ENCODE results near the gene E2F6.
"Not testable (repeated sequence)": the region's sequence is repeated elsewhere in the genome, so short reads cannot be mapped to it uniquely, and the experiment has no call there.

E2F6 gene

DNA sequence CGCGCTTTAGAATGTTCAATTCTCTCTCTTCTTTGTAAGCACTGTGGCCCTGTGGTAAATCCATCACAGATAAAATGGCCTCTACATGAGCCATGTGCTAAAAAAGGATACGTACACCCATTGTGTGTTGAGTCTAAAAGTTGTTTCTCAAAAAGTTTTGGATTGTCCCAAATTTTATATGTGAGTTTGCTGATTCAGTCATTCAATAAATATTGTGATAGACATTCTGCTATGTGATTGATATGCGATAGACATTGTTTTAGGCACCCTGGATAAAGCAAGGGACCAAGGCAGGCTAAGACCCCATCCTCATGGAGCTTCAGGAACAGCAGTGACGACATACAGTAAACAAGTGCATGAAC is 53.5 kb downstream of the E2F6 start:
- DNase-seq (ENCODE audit: low spot score): no peak

DNA sequence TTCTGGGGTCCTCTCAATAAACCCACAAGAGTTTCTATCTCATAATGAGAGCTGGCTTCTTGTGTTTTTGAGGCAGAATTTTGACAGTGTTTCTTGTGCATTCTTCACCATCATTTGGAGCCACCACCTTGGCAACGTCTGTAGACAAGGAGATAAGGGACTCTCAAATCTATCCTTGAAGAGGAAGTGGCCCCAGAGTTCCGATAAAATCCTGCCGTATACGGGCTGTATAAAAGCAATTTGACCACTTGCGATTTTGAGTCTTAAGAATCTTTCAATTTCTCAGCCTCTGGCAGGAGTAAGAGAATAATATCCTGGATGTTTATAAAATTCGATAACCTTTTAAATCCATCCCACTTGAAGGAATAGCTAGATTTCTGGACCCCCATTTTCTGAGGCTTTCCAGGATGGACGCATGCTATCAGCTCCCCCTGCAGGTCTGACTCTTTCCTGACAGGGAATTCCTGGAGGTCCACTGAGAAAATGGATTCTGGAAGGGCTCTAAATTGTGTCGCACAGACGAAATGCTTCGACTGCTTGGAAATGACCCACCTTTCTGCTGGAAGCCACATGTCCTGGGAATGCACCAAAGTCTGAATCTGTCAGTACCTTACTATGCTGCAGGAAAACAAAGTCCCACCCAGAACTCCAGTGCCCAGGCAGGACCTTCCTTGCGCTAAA is 54.1 kb downstream of the E2F6 start:
- DNase-seq (ENCODE audit: low spot score): no peak

DNA sequence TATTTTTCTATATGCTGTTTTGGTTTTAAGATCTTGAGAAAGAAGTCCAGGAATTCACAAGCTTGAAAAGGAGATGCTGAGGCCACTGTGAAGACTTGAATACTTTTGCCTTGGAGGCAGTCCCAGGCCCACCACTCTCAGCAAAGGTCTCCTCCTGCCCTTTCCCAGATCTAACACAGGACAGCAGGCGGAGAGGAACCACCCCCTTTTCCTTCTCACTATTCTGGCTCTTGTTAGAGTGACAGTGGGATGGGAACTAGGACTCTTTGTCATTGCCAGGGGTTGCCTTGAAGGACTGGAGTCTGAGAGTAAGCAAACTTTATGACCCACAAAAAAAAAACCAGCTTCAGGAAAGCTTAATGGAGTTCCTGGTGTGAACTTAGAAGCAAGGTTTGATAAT is 54.7 kb downstream of the E2F6 start:
- DNase-seq (ENCODE audit: low spot score): no peak

- DNase-seq (ENCODE audit: low spot score): no peak
Observed at GRCh38 chr2:11410101-11410500, 55.9 kb downstream of the E2F6 start.

DNA sequence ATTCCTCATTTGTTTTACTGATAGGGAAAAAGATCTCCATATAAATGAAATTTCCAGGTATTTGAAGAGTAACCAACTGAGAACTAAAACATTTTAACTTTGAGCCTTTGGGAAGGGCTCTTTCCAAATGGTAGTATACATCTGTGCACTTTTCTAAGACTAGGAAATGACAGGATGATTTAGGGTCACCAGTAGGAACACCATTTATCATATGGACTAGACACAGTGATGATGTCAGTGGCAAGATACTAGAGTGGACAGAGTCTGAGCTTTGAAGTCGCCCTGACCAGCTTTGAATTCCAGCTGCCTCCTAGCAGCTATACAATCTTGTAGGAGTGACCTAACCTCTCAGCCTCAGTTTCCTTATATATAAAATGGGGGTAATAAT is 56.4 kb downstream of the E2F6 start:
- DNase-seq (ENCODE audit: low spot score): no peak

GRCh38 chr2:11408959-11409571 is 56.9 kb downstream of the E2F6 start:
- DNase-seq (ENCODE audit: low spot score): no peak

DNA sequence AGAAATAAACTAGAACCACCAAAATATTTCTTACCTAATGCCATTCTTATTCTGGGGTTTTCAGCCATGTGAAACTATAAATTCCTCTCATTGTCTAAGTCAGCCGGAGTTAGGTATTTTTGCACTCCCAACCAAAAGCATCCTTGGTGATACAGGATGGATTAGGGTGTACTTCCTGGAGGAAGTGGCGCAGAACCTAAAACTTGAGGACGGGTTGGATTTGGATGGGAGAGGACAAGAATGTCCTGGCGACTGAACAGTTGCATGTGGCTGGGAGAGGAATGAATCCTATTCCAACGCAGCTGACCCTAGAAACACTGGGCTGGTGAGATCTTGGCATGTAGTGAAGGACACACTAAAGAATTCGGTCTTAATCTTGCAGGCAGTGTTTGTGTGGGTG is 58.5 kb downstream of the E2F6 start:
- DNase-seq (ENCODE audit: low spot score): no peak

DNA sequence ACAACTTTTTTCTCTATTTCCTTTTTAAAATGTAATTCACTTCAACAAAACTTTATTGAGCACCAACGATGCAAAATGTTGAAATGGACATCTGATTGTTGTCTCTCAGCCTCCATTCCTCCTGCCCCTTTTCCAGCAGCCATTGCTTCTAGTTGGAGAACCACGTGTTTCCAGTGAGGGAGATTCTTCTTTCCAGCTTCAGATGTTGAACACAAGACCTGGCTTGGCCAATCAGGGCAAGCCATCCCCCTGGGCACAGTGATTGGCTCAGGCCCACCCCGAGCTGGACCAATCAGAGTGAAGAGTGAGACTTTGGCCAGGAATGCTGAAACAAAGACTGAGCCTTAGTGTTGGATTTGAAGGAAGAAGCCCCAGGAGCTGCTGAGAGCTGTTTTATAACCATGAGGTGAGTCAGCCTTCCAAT is 59.0 kb downstream of the E2F6 start:
- DNase-seq (ENCODE audit: low spot score): no peak

DNA sequence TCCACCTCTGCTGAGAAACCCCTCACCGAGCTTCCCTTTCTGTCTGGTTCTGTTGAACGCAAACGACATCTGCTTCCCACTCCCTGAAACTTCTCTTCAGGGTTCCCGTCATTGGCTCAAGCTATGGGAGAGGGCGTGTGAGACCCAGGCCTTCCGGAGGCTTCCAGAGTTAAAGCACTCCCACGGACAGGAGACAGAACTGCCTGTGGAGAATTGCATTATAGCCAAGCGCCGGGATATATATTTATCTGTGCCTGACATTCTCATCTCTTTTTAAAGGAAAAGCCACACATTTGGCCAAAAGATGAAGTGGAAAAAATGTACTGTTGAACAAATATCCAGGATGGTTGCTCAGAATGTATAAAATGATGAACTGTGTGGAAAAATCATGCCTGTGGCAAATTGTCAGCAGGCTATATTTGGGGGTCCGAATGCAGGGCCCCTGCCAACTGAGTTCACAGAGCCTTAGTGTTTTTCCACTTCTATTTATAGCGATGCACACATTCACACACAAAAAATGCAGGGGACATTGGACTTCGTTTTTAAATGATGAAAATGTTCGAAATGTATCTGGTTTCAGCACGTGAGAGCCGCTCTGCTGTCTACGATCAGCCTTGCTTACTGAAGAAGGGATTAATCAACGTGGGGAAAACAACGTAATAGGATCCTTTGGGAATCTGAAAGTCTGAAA is 59.5 kb downstream of the E2F6 start:
- DNase-seq (ENCODE audit: low spot score): no peak

- DNase-seq (ENCODE audit: low spot score): no peak
Observed at GRCh38 chr2:11405599-11406266, 60.2 kb downstream of the E2F6 start.

- not testable (repeated sequence) for DNase-seq (ENCODE audit: low spot score)
Observed at GRCh38 chr2:11405074-11405406, 60.9 kb downstream of the E2F6 start.

- DNase-seq (ENCODE audit: low spot score): no peak
Observed at GRCh38 chr2:11404376-11405073, 61.4 kb downstream of the E2F6 start.

DNA sequence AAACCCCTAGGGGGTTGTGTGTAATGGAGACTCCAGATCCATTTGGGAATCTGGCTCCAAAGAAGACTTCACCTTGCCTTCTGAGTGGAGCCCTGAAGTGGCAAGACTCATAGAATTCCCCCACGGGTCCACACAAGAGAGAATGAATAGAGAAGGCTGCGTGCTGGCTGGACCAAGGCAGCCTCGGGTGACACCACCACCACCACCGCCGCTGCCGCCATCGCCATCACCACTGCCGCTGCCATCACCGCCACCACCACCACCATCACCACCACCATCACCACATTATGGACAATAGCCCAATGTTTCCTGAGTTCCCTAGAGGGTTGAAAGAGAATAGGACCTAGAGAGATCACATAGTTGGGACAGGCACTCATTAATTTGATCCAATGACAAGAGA is 63.5 kb downstream of the E2F6 start:
- DNase-seq (ENCODE audit: low spot score): no peak

DNA sequence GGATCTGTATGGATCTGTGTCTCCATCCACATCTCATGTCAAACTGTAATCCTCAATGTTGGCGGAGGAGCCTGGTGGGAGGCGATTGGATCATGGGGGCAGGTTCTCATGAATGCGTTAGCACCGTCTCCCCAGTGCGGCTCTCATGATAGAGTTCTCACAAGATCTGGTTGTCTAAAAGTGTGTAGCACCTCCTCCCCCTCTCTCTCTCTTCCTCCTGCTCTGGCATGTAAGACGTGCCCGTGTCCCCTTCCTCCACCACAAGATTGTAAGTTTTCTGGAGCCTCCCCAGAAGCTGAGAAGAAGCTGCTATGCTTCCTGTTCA is 66.6 kb downstream of the E2F6 start:
- DNase-seq (ENCODE audit: low spot score): no peak

GRCh38 chr2:11398750-11399437 is 67.1 kb downstream of the E2F6 start:
- DNase-seq (ENCODE audit: low spot score): no peak

GRCh38 chr2:11397513-11397912 is 68.4 kb downstream of the E2F6 start:
- DNase-seq (ENCODE audit: low spot score): no peak

DNA sequence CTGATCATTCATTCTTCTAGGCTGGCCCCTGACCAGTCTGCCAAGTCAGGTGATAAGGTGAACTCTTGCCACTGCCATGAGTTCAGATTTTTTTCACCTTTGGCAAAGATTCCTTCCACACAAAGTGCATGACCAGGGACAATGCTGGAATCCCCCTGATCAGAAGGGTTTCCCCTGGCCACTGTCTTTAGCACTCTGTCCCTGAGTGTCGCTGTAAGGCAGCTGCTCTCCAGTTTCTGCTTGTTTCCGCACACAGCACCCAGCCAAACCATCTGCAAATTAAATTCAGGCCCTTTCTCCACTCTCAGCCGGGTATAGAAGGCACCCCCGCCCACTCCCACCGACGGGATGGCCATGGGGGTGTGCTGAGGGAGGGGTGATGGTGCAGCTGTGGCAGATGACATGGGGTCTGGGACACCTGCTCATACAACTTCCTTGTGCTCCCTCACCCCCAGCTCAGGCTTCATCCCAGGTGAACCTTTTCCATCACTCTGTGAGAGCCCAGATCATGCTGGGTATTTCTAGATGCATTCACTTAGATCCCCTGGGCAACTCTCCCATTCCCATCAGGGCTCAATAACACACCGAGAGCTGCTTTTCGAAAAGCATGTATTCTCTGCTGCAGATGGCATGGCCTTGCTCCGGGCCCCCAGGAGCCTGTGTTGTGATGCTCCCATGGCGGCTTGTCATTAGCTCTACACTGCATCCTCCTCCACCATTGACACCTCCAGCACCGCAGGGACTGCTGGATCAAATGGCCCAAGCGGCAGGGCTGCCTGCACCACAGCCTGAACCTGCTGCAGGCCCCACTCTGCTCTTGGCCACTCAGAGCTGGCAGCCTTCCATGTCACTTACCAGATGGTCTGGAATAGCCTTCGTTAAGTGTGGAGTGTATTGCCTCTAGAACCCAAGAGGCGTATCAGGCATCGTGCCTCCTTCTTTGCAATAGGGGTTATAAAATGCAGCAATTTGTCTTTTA is 69.2 kb downstream of the E2F6 start:
- no peak for DNase-seq (ENCODE audit: low spot score)

DNA sequence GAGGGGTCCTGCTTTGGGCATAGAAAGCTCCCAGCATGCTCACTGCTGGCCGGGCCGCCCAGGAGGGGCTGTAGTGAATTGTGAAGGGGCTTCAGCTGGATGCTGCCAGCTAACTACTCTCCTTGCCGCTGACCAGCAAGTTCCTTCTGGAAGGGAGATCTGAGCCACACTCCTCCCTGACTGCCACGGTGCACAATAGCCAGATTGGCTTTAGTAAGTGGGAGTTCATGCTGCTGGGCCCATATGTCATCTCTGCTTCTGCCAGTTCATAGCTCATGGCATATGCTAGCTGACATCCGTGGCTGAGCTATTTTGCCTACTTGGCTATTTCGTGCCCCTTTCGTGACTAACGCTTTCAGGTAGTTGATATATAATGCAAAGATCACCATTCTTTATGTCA is 69.9 kb downstream of the E2F6 start:
- no peak for DNase-seq (ENCODE audit: low spot score)

DNA sequence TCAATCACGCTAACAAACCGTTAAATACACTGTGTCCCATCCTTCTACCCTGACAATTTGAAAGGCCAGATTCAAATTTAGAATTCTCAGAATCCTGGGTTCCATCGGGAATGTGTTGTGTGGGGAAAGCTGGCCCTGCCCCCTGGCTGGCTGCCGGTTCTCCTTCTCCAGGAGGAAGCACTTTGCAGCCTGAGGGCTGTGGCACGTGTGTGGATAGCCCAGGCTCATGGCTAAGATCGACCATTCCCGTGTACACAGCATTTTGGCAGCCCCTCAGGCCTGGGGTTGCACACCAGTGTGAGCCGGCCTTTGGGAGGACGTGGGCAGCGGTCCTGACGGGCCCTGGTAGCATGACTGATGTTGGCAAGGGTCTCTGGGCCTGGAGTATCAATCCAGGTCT is 70.6 kb downstream of the E2F6 start:
- no peak for DNase-seq (ENCODE audit: low spot score)
